Measurements from ENCODE around the gene UBTD1. TPM values are rescaled to one million over a fixed set of nuclear protein-coding genes. Genes with fewer than 3 reads are reported as not detected.

Gene UBTD1
- polyA plus RNA-seq, 2 donors: 5.8 to 6.7 TPM

DNA sequence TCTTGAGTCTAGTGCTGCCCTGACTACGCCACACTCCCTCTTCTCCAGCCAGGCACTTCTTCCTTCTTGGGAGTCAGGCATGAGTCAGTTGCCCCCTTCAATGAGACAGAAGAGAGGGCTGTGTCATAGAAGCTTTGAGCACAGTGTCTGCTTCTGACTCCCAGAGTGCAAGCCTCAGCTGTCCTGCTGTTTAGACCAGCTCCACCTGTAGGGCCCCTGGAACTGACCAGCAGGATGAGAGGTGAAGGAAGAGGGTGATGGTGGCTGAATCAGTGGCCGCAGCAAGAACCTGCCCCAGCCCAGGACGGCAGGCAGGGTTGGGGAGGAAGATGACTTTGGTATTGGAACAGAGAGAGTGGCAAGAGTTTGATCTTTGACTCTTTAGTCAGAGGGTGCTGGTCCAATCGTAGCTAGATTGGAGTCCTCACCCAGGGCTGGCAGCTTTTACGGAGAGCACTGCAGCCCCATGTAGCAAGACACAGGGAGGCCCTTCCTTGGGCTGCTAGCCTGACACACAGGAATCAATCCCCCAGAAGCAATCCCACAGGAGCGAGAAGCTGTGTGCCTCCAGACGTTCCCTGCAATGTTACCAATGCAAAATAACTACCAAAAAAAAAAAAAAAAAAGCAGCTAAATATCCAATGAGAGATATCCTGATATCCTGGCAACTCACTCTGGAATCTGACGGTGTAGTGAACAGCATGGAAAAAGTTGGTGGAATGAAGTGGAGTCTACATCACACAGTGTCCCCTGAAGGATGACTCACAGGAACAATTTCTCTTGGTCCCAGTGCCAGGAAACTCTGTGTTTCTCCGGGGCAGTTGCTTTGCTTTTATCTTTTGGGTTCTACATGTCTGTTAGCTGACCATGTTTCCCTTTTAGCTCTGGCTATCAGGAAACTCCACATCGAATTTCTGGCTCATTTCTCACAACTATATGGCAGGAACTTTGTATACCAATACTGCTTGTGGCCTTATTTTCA is 97.7 kb downstream of the UBTD1 start:
- H3K4me1 ChIP-seq (ENCODE audit: control insufficient read depth in 2 of 2, insufficient read depth in 2 of 2, low read length in 1 of 2): peaks cover 2 to 3% of the 10 kb centered on the region in 2 donors
- H3K27ac ChIP-seq (ENCODE audit: low read depth in 2 of 2, low read length in 1 of 2): peak overlapping the region; percentile 47 to 68
- 42 to 52% methylated on average over 10 of the region's 10 CpGs for WGBS, 2 donors
- no peaks in the 10 kb centered on the region for H3K27me3 ChIP-seq (ENCODE audit: control insufficient read depth in 1 of 2, insufficient read depth in 2 of 2, low read length in 2 of 2)
- no peak overlapping the region for H3K4me3 ChIP-seq (ENCODE audit: low read depth in 1 of 2, low read length in 2 of 2)
- no peaks in the 10 kb centered on the region for H3K36me3 ChIP-seq (ENCODE audit: control insufficient read depth in 2 of 2, insufficient read depth in 2 of 2, low read length in 1 of 2)
- no peaks in the 10 kb centered on the region for H3K9me3 ChIP-seq (ENCODE audit: control insufficient read depth in 2 of 2, insufficient read depth in 1 of 2, low read depth in 1 of 2, low read length in 1 of 2)

DNA sequence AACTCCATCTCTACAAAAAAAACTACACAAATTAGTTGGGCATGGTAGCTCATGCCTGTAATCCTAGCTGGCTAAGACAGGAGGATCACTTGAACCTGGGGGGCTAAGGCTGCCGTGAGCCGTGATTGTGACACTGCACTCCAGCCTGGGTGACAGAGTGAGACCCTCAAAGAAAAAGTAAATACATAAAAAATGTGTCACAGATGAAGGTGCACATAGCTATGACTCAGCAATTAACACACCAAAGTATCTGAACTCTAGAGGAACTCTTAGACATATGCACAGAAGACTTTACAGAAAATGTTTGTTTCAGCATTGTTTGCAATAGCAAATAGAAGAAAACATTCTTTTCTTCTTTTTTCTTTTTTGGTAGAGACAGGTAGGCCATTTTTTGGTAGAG is 99.1 kb downstream of the UBTD1 start:
- 88 to 92% methylated on average over 2 of the region's 2 CpGs for WGBS, 2 donors
- no peaks in the 10 kb centered on the region for H3K9me3 ChIP-seq (ENCODE audit: control insufficient read depth in 2 of 2, insufficient read depth in 1 of 2, low read depth in 1 of 2, low read length in 1 of 2)
- no peaks in the 10 kb centered on the region for H3K27me3 ChIP-seq (ENCODE audit: control insufficient read depth in 1 of 2, insufficient read depth in 2 of 2, low read length in 2 of 2)
- H3K36me3 ChIP-seq (ENCODE audit: control insufficient read depth in 2 of 2, insufficient read depth in 2 of 2, low read length in 1 of 2): no peaks in the 10 kb centered on the region
- H3K4me1 ChIP-seq (ENCODE audit: control insufficient read depth in 2 of 2, insufficient read depth in 2 of 2, low read length in 1 of 2): peaks cover 2 to 3% of the 10 kb centered on the region in 2 donors
- no peak overlapping the region for H3K27ac ChIP-seq (ENCODE audit: low read depth in 2 of 2, low read length in 1 of 2)
- no peak overlapping the region for H3K4me3 ChIP-seq (ENCODE audit: low read depth in 1 of 2, low read length in 2 of 2)

DNA sequence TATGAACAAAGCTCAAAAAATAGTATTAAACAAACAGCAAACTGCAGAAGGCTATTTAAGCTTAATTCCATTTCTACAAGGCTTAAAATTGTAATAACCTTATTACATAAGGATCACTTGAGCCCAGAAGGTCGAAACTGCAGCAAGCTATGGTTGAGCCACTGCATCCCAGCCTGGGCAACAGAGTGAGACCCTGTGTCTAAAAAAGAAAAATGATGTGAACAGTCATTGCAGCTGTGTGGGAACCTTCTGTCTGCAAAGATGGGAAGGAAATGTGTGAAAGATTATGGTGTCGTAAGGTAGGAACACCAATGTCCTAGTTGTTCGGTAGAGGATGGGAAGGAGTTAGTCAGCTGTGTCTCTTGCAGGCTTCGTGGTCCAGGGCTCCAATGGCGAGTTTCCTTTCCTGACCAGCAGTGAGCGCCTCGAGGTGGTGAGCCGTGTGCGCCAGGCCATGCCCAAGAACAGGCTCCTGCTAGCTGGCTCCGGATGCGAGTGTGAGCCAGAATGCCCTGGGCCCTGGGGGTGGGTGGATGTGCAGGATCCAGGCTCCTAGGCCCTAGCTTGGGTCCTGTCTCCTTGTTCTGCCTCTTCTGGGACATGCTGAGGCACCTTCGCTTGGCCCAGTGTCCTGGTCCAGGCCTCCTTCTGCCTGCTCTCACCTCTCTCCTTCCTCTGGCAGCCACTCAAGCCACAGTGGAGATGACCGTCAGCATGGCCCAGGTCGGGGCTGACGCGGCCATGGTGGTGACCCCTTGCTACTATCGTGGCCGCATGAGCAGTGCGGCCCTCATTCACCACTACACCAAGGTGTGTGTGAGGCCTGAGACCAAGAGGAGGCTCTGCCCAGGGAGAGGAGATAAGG is 99.9 kb downstream of the UBTD1 start:
- 89 to 91% methylated on average over 19 of the region's 19 CpGs for WGBS, 2 donors
- H3K36me3 ChIP-seq (ENCODE audit: control insufficient read depth in 2 of 2, insufficient read depth in 2 of 2, low read length in 1 of 2): no peaks in the 10 kb centered on the region
- H3K4me3 ChIP-seq (ENCODE audit: low read depth in 1 of 2, low read length in 2 of 2): no peak overlapping the region
- H3K27ac ChIP-seq (ENCODE audit: low read depth in 2 of 2, low read length in 1 of 2): no peak overlapping the region
- H3K27me3 ChIP-seq (ENCODE audit: control insufficient read depth in 1 of 2, insufficient read depth in 2 of 2, low read length in 2 of 2): no peaks in the 10 kb centered on the region
- H3K9me3 ChIP-seq (ENCODE audit: control insufficient read depth in 2 of 2, insufficient read depth in 1 of 2, low read depth in 1 of 2, low read length in 1 of 2): no peaks in the 10 kb centered on the region
- peaks cover 2 to 3% of the 10 kb centered on the region in 2 donors for H3K4me1 ChIP-seq (ENCODE audit: control insufficient read depth in 2 of 2, insufficient read depth in 2 of 2, low read length in 1 of 2)

DNA sequence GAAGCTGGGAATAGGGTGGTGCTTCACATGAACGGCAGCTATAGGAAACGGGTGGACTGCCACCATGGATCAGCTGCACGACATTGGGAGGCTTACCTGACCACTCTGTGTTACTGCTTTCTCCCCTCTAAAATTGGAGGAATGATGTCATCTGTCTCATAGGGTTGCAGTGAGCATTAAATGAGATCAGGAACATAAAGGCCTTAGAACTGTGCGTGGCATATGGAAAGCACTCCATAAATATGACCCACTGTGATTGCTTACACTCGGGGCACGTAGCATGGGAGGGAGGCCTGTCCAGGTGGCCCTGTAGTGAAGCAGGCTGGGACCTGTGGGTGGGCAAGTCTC is 100.5 kb downstream of the UBTD1 start:
- 90 to 91% methylated on average over 6 of the region's 6 CpGs for WGBS, 2 donors
- H3K27ac ChIP-seq (ENCODE audit: low read depth in 2 of 2, low read length in 1 of 2): no peak overlapping the region
- H3K9me3 ChIP-seq (ENCODE audit: control insufficient read depth in 2 of 2, insufficient read depth in 1 of 2, low read depth in 1 of 2, low read length in 1 of 2): no peaks in the 10 kb centered on the region
- no peak overlapping the region for H3K4me3 ChIP-seq (ENCODE audit: low read depth in 1 of 2, low read length in 2 of 2)
- H3K27me3 ChIP-seq (ENCODE audit: control insufficient read depth in 1 of 2, insufficient read depth in 2 of 2, low read length in 2 of 2): no peaks in the 10 kb centered on the region
- peaks cover 2 to 3% of the 10 kb centered on the region in 2 donors for H3K4me1 ChIP-seq (ENCODE audit: control insufficient read depth in 2 of 2, insufficient read depth in 2 of 2, low read length in 1 of 2)
- no peaks in the 10 kb centered on the region for H3K36me3 ChIP-seq (ENCODE audit: control insufficient read depth in 2 of 2, insufficient read depth in 2 of 2, low read length in 1 of 2)

DNA sequence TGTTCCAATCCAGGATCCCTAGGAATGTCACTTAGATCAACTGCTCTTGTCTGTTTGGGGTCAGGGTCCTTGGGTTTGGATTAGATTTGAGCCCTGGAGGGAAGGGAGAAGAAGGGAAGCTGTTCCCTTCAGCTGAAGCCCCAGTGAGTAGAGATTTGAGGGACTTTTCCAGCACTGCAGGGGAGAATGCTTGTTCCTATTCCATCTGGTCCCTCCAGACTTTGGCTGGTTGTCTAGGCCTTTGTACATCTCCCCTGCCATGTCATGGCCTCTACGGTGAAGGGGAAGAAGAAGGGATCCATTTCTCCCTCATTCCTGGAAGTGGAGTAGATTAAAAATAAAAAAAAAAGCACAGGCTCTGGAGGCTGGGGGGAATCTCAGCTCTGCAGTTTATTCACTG is 101.9 kb downstream of the UBTD1 start:
- Histone ChIP-seq H3K4me3 (ENCODE audit: low read depth in 1 of 2, low read length in 2 of 2) (no peak overlapping the region), H3K9me3 (ENCODE audit: control insufficient read depth in 2 of 2, insufficient read depth in 1 of 2, low read depth in 1 of 2, low read length in 1 of 2) (no peaks in the 10 kb centered on the region), H3K27ac (ENCODE audit: low read depth in 2 of 2, low read length in 1 of 2) (no peak overlapping the region), H3K36me3 (ENCODE audit: control insufficient read depth in 2 of 2, insufficient read depth in 2 of 2, low read length in 1 of 2) (no peaks in the 10 kb centered on the region), H3K4me1 (ENCODE audit: control insufficient read depth in 2 of 2, insufficient read depth in 2 of 2, low read length in 1 of 2) (peaks cover 2 to 3% of the 10 kb centered on the region in 2 donors), H3K27me3 (ENCODE audit: control insufficient read depth in 1 of 2, insufficient read depth in 2 of 2, low read length in 2 of 2) (no peaks in the 10 kb centered on the region)
- 91 to 96% methylated on average over 1 of the region's 1 CpG for WGBS, 2 donors

DNA sequence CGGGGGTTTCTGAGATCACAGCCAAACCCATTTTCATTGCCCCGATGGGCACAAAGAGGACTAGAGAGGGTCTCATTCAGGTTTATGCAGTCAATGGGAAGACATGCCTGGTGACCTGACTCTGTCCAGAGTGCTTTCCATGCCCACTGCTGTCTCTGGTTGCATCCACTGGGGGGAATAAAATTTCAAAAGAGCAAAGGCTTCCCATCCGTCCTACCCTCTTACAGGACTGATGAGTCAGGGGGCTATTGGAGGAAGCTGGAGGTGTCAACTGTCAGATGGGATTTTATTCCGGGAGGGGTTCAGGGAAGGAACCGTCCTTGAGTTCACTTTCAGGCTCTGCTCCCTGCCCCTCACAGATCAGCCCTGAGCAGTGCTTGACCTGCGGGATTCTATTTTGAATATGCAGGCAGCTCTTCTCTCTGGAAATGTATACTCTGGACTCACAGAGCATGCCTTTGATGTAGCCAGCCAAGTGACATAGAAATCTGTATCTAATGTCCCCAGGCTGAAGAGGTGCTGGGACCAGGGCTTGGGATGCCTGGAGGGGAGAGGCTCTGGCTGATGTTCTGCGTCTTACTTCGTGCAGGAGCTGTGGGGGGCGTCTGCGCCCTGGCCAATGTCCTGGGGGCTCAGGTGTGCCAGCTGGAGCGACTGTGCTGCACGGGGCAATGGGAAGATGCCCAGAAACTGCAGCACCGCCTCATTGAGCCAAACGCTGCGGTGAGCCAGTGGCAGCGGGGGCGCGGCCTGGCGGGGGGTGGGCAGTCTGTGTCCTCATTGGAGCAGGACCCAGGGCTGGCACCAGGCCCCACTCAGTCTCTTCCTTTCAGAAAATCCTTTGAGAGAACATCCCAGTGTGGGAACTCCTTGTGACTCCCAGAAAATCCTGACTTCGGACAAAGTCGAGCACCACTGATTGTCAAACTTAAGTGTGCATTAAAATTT is 102.8 kb downstream of the UBTD1 start:
- Histone ChIP-seq H3K36me3 (ENCODE audit: control insufficient read depth in 2 of 2, insufficient read depth in 2 of 2, low read length in 1 of 2) (no peaks in the 10 kb centered on the region), H3K4me3 (ENCODE audit: low read depth in 1 of 2, low read length in 2 of 2) (no peak overlapping the region), H3K27me3 (ENCODE audit: control insufficient read depth in 1 of 2, insufficient read depth in 2 of 2, low read length in 2 of 2) (no peaks in the 10 kb centered on the region), H3K27ac (ENCODE audit: low read depth in 2 of 2, low read length in 1 of 2) (no peak overlapping the region), H3K4me1 (ENCODE audit: control insufficient read depth in 2 of 2, insufficient read depth in 2 of 2, low read length in 1 of 2) (peaks cover 0 to 2% of the 10 kb centered on the region in 2 donors), H3K9me3 (ENCODE audit: control insufficient read depth in 2 of 2, insufficient read depth in 1 of 2, low read depth in 1 of 2, low read length in 1 of 2) (no peaks in the 10 kb centered on the region)
- 64 to 76% methylated on average over 21 of the region's 21 CpGs for WGBS, 2 donors

DNA sequence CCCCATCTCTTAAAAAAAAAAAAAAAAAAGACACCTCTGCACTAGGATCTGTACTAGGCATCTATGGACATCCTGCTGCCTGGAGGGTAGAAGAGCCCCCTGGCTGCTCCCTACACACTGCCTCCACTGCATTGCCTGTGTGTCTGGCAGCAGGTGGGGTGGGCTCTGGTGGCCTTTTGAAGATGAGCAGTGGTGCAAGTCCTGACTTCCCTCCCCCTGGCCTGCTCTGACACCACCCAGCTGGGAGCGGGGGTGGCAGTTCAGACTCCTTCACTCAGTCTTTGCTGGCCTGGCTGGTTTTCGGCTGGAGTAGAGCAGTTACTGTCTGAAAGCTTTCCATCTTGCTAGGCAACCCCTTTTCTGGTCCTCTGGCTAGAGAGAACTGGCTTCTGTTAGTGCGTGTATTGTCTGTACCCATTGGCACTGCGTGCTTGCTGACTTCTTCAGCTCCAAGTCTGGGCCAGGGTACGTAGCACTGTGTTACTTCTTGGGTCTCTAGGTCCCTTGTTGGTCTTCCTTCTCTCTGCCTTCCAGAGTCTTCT is 108.4 kb downstream of the UBTD1 start:
- Histone ChIP-seq H3K36me3 (ENCODE audit: control insufficient read depth in 2 of 2, insufficient read depth in 2 of 2, low read length in 1 of 2) (no peaks in the 10 kb centered on the region), H3K4me3 (ENCODE audit: low read depth in 1 of 2, low read length in 2 of 2) (no peak overlapping the region), H3K27ac (ENCODE audit: low read depth in 2 of 2, low read length in 1 of 2) (no peak overlapping the region), H3K27me3 (ENCODE audit: control insufficient read depth in 1 of 2, insufficient read depth in 2 of 2, low read length in 2 of 2) (no peaks in the 10 kb centered on the region), H3K4me1 (ENCODE audit: control insufficient read depth in 2 of 2, insufficient read depth in 2 of 2, low read length in 1 of 2) (no peaks in the 10 kb centered on the region), H3K9me3 (ENCODE audit: control insufficient read depth in 2 of 2, insufficient read depth in 1 of 2, low read depth in 1 of 2, low read length in 1 of 2) (no peaks in the 10 kb centered on the region)
- 92 to 93% methylated on average over 5 of the region's 5 CpGs for WGBS, 2 donors

DNA sequence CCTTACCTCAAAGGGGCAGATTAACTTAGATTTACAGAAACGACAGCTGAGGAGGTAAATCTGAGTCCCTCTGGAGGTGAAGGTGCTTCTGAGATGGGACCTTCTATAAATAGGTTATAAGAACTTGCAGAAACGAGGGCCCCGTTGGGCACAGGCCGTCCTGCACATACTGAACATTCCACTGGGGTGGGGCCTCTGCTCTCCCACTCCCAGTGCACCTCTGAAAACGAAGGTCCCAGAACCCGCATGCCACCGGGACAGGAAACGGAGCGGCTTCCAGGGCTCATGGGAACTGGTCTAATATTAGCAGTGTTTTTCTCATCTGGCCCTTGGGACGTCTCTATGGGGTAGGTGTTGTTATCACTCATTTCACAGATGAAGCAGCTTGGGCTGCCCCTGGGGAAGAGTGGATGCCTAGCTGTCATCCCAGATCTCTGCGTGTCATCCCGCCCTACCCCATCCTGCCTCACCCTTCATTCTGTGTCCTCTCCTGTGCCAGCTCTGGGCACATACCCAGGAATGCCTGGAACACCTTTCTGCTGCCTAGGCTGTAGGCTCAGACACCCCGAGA is 110.4 kb downstream of the UBTD1 start:
- Histone ChIP-seq H3K9me3 (ENCODE audit: control insufficient read depth in 2 of 2, insufficient read depth in 1 of 2, low read depth in 1 of 2, low read length in 1 of 2) (no peaks in the 10 kb centered on the region), H3K36me3 (ENCODE audit: control insufficient read depth in 2 of 2, insufficient read depth in 2 of 2, low read length in 1 of 2) (no peaks in the 10 kb centered on the region), H3K27ac (ENCODE audit: low read depth in 2 of 2, low read length in 1 of 2) (no peak overlapping the region), H3K27me3 (ENCODE audit: control insufficient read depth in 1 of 2, insufficient read depth in 2 of 2, low read length in 2 of 2) (no peaks in the 10 kb centered on the region), H3K4me1 (ENCODE audit: control insufficient read depth in 2 of 2, insufficient read depth in 2 of 2, low read length in 1 of 2) (no peaks in the 10 kb centered on the region), H3K4me3 (ENCODE audit: low read depth in 1 of 2, low read length in 2 of 2) (no peak overlapping the region)
- 65 to 70% methylated on average over 13 of the region's 13 CpGs for WGBS, 2 donors
